Measurements from ENCODE around the gene CNTLN. TPM values are rescaled to one million over a fixed set of nuclear protein-coding genes. Genes with fewer than 3 reads are reported as not detected.

CNTLN gene
- total RNA-seq, 4 donors from 2014 or later = 3.9 to 39.6 (median 7.4) TPM

GRCh38 chr9:17319864-17320263, 185.0 kb downstream of the CNTLN start:
- no peak for DNase-seq
- Histone ChIP-seq H3K36me3 (no peaks in the 10 kb centered on the region), H3K4me1 (no peaks in the 10 kb centered on the region), H3K9me3 (no peaks in the 10 kb centered on the region), H3K27ac (no peak overlapping the region), H3K4me3 (no peak overlapping the region), H3K27me3 (no peaks in the 10 kb centered on the region)
- TF ChIP-seq POLR2A (IDR thresholded peaks at IDR 0.05) = no peak
- no peak for TF ChIP-seq CTCF (IDR thresholded peaks at IDR 0.05)

- TF ChIP-seq CTCF (IDR thresholded peaks at IDR 0.05) (no peak), POLR2A (IDR thresholded peaks at IDR 0.05) (no peak)
- Histone ChIP-seq H3K36me3 (no peaks in the 10 kb centered on the region), H3K27me3 (no peaks in the 10 kb centered on the region), H3K4me3 (no peak overlapping the region), H3K4me1 (no peaks in the 10 kb centered on the region), H3K27ac (no peak overlapping the region), H3K9me3 (no peaks in the 10 kb centered on the region)
- no peak for DNase-seq
Measured at GRCh38 chr9:17322882-17323864, 188.3 kb downstream of the CNTLN start.

DNA sequence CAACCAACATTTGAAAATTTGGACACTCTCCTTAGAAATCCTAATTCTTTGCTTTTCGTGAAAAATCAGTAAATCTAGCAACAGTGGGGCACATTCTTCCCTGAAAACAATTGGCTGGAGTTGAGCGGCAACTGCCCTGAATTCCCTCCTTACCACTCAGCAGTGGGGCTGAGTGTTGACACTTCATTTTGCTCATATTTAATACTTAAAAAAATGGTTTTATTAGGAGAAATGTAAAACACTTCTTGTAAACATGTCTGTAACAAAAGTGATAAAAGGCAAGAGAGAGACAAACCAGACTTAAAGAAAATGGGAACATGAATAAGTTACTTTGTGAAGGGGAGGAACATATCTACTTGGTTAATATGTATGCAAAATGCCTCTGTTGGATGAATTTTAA, 193.5 kb downstream of the CNTLN start:
- Histone ChIP-seq H3K9me3 (no peaks in the 10 kb centered on the region), H3K27ac (no peak overlapping the region), H3K27me3 (no peaks in the 10 kb centered on the region), H3K4me1 (no peaks in the 10 kb centered on the region), H3K4me3 (no peak overlapping the region), H3K36me3 (no peaks in the 10 kb centered on the region)
- TF ChIP-seq CTCF (IDR thresholded peaks at IDR 0.05) (no peak), POLR2A (IDR thresholded peaks at IDR 0.05) (no peak)
- DNase-seq = no peak

GRCh38 chr9:17330097-17330496, 195.3 kb downstream of the CNTLN start:
- no peak overlapping the region for H3K27ac ChIP-seq
- H3K4me1 ChIP-seq = no peaks in the 10 kb centered on the region
- no peak overlapping the region for H3K4me3 ChIP-seq
- H3K9me3 ChIP-seq = no peaks in the 10 kb centered on the region
- H3K36me3 ChIP-seq = no peaks in the 10 kb centered on the region
- H3K27me3 ChIP-seq = no peaks in the 10 kb centered on the region
- no peak for DNase-seq
- TF ChIP-seq CTCF (IDR thresholded peaks at IDR 0.05) = no peak
- no peak for TF ChIP-seq POLR2A (IDR thresholded peaks at IDR 0.05)

DNA sequence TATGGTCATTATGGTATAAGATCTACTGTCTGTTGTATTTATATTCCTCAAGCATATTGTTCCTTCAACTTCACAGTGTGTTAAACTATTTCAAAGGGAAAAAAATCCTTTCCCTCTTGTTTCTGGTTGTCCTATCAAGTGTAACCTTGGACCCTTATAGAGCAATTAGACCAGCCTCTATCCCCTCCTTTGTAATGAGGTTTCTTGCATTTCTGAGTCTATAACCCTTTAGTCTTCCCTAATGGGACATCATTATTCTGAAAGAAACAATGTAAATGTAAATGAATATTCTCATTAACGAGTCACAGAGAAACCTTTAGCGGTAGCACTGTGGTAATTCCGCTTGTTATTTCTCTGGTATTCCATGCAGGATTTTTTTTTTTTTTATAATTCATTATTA, 197.3 kb downstream of the CNTLN start:
- Histone ChIP-seq H3K4me3 (no peak overlapping the region), H3K27ac (no peak overlapping the region), H3K36me3 (no peaks in the 10 kb centered on the region), H3K4me1 (no peaks in the 10 kb centered on the region), H3K9me3 (no peaks in the 10 kb centered on the region), H3K27me3 (no peaks in the 10 kb centered on the region)
- TF ChIP-seq POLR2A (IDR thresholded peaks at IDR 0.05) (no peak), CTCF (IDR thresholded peaks at IDR 0.05) (no peak)
- DNase-seq = no peak
